B cell (primary cell): ENCODE measurements around the gene WWC2. TPM values are rescaled to one million over a fixed set of nuclear protein-coding genes. Genes with fewer than 3 reads are reported as not detected.

Source experiments
- ATAC-seq: fragments of 200-7000 bp; cut with Tn5 transposase; one replicate; pipeline ENCODE4 v1.10.0; 2021; ENCODE audit warnings: low read depth, mild to moderate bottlenecking, moderate number of reproducible peaks, moderate library complexity
- CTCF ChIA-PET: fragments of 350-600 bp; sonication (Branson Sonifier 250); formaldehyde crosslinking; loops from one replicate; lab custom pipeline; 2021; ENCODE audit warnings: antibody characterized with exemption, inconsistent platforms; lab: Charles Lee
- POLR2A ChIA-PET: fragments of 350-600 bp; sonication (Branson Sonifier 250); formaldehyde crosslinking; loops from one replicate; lab custom pipeline; 2021; ENCODE audit warnings: antibody characterized with exemption; lab: Charles Lee
- DNase-seq: peaks from one replicate; pipeline ENCODE4 v3.0.0; 2013
- H2AFZ ChIP-seq: 2 replicates; pipeline ENCODE4 v1.6.1; 2012; ENCODE audit warnings: mild to moderate bottlenecking, low read depth, low read length; ENCODE audit not compliant: insufficient read depth, poor library complexity, severe bottlenecking
- H3K27ac ChIP-seq, 2 donors: 1 replicate in 1 of 2; 2 replicates in 1 of 2; pipeline ENCODE4 v1.5.1; 2012 to 2013; ENCODE audit warnings: low read length in 2 of 2, mild to moderate bottlenecking in 2 of 2, moderate library complexity in 1 of 2
- H3K27me3 ChIP-seq, 4 experiments: fragments of 200-600 bp in 1 of 4; sonication (generic) in 1 of 4; replicated peaks in 1 of 4; 1 replicate in 2 of 4; 2 replicates in 2 of 4; pipeline versions ENCODE4 v1.6.1 to v1.7.0; 2013 to 2016; ENCODE audit warnings: low read length in 3 of 4, mild to moderate bottlenecking in 2 of 4, mixed read lengths in 1 of 4, moderate library complexity in 1 of 4; ENCODE audit not compliant: insufficient read depth in 4 of 4, control insufficient read depth in 3 of 4; ENCODE audit errors: control extremely low read depth in 1 of 4
- H3K36me3 ChIP-seq, 2 experiments: replicated peaks in 1 of 2; 1 replicate in 1 of 2; 2 replicates in 1 of 2; pipeline versions ENCODE4 v1.6.1 to v1.7.1; 2013; ENCODE audit warnings: low read length in 1 of 2; ENCODE audit not compliant: insufficient read depth in 2 of 2, control insufficient read depth in 1 of 2; ENCODE audit errors: control extremely low read depth in 1 of 2, extremely low read depth in 1 of 2
- H3K4me1 ChIP-seq, 2 donors: fragments of 200-600 bp in 1 of 2; sonication (generic) in 1 of 2; 1 replicate in 1 of 2; 2 replicates in 1 of 2; pipeline versions ENCODE4 v1.5.1 to v1.6.1; 2013 to 2017; ENCODE audit warnings: low read length in 2 of 2; ENCODE audit not compliant: control insufficient read depth in 2 of 2, insufficient read depth in 2 of 2
- H3K4me2 ChIP-seq: replicated peaks from 2 replicates; pipeline ENCODE3; 2012; ENCODE audit warnings: mild to moderate bottlenecking, low read depth, low read length; ENCODE audit not compliant: poor library complexity, severe bottlenecking
- H3K4me3 ChIP-seq, 5 experiments: fragments of 200-600 bp in 1 of 5; sonication (generic) in 1 of 5; 1 replicate in 3 of 5; 2 replicates in 2 of 5; pipeline versions ENCODE4 v1.5.1 to v1.7.0; 2011 to 2016; ENCODE audit warnings: low read length in 4 of 5, mild to moderate bottlenecking in 4 of 5, low read depth in 2 of 5, control low read depth in 1 of 5, moderate library complexity in 1 of 5; ENCODE audit not compliant: insufficient read depth in 1 of 5; ENCODE audit errors: control extremely low read depth in 1 of 5, extremely low read depth in 1 of 5
- H3K79me2 ChIP-seq: fragments of 200-600 bp; sonication (generic); one replicate; pipeline ENCODE4 v1.6.0; 2016; ENCODE audit warnings: low read length; ENCODE audit not compliant: control insufficient read depth, insufficient read depth
- H3K9ac ChIP-seq: fragments of 200-600 bp; sonication (generic); 2 replicates; pipeline ENCODE4 v1.6.1; 2017; ENCODE audit warnings: mild to moderate bottlenecking, low read length, moderate library complexity
- H3K9me3 ChIP-seq, 3 donors: one replicate each; pipeline versions ENCODE4 v1.6.1 to v1.7.1; 2013; ENCODE audit warnings: low read length in 2 of 3; ENCODE audit not compliant: control insufficient read depth in 2 of 3, insufficient read depth in 1 of 3; ENCODE audit errors: control extremely low read depth in 1 of 3
- H4K20me1 ChIP-seq: 2 replicates; pipeline ENCODE4 v1.6.0; 2012; ENCODE audit warnings: mild to moderate bottlenecking, low read length; ENCODE audit not compliant: insufficient read depth, control insufficient read depth, poor library complexity, severe bottlenecking
- H3K27ac Mint-ChIP-seq: one replicate; pipeline ENCODE4 v1.8.0; 2021; ENCODE audit warnings: mixed read lengths
- H3K27me3 Mint-ChIP-seq: one replicate; pipeline ENCODE4 v1.8.0; 2021; ENCODE audit warnings: mixed read lengths
- H3K4me1 Mint-ChIP-seq: one replicate; pipeline ENCODE4 v1.8.0; 2021; ENCODE audit warnings: mixed read lengths
- H3K4me3 Mint-ChIP-seq: one replicate; pipeline ENCODE4 v1.8.0; 2021; ENCODE audit warnings: mixed read lengths
- H3K9me3 Mint-ChIP-seq: one replicate; pipeline ENCODE4 v1.8.0; 2022; ENCODE audit warnings: mixed read lengths; ENCODE audit not compliant: insufficient read depth
- CTCF ChIP-seq: fragments of 200-600 bp; IDR thresholded peaks from one replicate; pipeline ENCODE4 v1.8.0; 2022; ENCODE audit warnings: antibody characterized with exemption, mild to moderate bottlenecking
- EZH2 ChIP-seq: IDR thresholded peaks from 2 replicates; pipeline ENCODE4 v1.6.1; 2012; ENCODE audit warnings: borderline replicate concordance, low read depth, mild to moderate bottlenecking, moderate library complexity, low read length; ENCODE audit not compliant: insufficient read depth, poor library complexity, severe bottlenecking
- WGBS: methylation state at CpG from one replicate; pipeline ENCODE4 v1.1.5; 2013; ENCODE audit warnings: missing lambda C conversion rate; ENCODE audit not compliant: insufficient coverage; 5-methylcytosine and 5-hydroxymethylcytosine counted together
- intact Hi-C: fragments of 100-400 bp; cut with micrococcal nuclease; formaldehyde crosslinking; loops from one replicate; pipeline ENCODE4 v1.10.0; 2022
- polyA plus RNA-seq: library from polyadenylated mRNA; depleted of rRNA; stranded (reverse); fragments of >200 nt; gene quantifications from 2 replicates; pipeline ENCODE4 v1.2.3, GENCODE V29; 2012
- total RNA-seq, 2 donors: library from RNA; stranded (reverse); fragments of 120-200 nt in 1 of 2; gene quantifications; 1 replicate in 1 of 2; 2 replicates in 1 of 2; pipeline versions ENCODE4 v1.2.3 to v1.2.4, GENCODE V29; 2013 to 2022

Gene WWC2
- total and polyA plus RNA-seq, 2 donors (not counting 1 experiment from before 2014, with no cell fraction given), result 0.07 to 0.32 TPM

GRCh38 chr4:183097231-183098018, 1.6 kb upstream of the WWC2 start:
- no peak overlapping the region for H3K27ac ChIP-seq
- H2AFZ ChIP-seq, result peak overlapping the region; percentile 63
- H3K36me3 ChIP-seq, result no peaks in the 10 kb centered on the region
- H4K20me1 ChIP-seq, result no peaks in the 10 kb centered on the region
- H3K27me3 Mint-ChIP-seq, result peaks cover 34% of the 10 kb centered on the region
- POLR2A ChIA-PET, result no interaction called here
- H3K79me2 ChIP-seq, result no peaks in the 10 kb centered on the region
- no peak overlapping the region for H3K27ac Mint-ChIP-seq
- peaks cover 0 to 38% (median 23%) of the 10 kb centered on the region in 4 experiments for H3K27me3 ChIP-seq
- H3K4me1 ChIP-seq, result peaks cover 19% of the 10 kb centered on the region in 2 donors
- peaks cover 8% of the 10 kb centered on the region for H3K4me1 Mint-ChIP-seq
- no peak for ATAC-seq
- 32% methylated on average over 43 of the region's 43 CpGs for WGBS
- CTCF ChIA-PET, result interaction anchor here (0.6 to 1.0 kb wide), 2 partner anchors 24 to 179 kb away, joined by 3 read pairs; no protein-coding TSS in a partner anchor
- H3K4me3 ChIP-seq, result no peak overlapping the region
- H3K9ac ChIP-seq, result no peak overlapping the region
- no peak for TF ChIP-seq EZH2
- no peak for TF ChIP-seq CTCF
- H3K4me3 Mint-ChIP-seq, result peak overlapping the region; percentile 69
- DNase-seq, result peak; percentile 36
- intact Hi-C loops, result no loop called here
- peak overlapping the region; percentile 75 for H3K4me2 ChIP-seq
- H3K9me3 ChIP-seq, result peaks cover 0 to 16% (median 0%) of the 10 kb centered on the region in 3 donors
- H3K9me3 Mint-ChIP-seq, result no peaks in the 10 kb centered on the region
